ENCODE data around the gene BRWD1.

The BRWD1 gene

DNA sequence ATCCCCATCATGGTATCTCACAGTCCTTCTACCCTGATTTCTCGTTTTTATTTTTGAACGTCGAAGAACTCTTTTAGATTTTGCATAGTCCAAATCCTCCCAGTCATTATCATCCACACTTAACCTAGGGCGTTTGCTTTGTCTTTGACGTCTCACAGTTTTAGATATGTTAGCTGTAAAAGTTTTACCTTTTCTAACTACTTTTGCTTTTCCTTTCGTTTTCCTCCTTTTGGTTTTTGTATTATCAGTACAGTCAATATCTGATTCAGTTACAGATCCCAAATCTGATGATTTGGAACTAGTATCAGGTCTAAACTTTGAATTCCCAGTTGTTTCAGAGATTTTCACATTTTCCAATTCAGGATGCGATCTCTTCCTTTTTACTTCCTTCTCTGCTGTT, 117.1 kb downstream of the BRWD1 start:
- DNase-seq: no peak

DNA sequence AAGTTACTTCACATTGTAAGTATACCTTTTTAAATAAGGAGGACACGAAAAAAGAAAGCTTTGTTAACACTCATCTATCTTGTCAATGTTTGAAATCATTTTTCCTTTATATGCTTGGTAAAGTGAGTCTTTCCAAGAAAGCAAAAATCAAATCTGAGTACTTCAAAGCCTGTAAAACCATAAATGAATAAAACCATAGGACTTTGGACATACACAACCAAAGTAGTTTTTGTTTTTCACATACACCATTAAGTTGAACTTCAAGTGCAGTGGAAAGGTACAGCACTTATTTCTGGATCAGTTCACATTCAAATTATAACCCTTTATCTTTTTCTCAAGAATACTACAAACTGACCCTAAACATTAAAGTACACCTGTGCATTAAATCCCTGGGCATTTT, 120.1 kb downstream of the BRWD1 start:
- no peak for DNase-seq

DNA sequence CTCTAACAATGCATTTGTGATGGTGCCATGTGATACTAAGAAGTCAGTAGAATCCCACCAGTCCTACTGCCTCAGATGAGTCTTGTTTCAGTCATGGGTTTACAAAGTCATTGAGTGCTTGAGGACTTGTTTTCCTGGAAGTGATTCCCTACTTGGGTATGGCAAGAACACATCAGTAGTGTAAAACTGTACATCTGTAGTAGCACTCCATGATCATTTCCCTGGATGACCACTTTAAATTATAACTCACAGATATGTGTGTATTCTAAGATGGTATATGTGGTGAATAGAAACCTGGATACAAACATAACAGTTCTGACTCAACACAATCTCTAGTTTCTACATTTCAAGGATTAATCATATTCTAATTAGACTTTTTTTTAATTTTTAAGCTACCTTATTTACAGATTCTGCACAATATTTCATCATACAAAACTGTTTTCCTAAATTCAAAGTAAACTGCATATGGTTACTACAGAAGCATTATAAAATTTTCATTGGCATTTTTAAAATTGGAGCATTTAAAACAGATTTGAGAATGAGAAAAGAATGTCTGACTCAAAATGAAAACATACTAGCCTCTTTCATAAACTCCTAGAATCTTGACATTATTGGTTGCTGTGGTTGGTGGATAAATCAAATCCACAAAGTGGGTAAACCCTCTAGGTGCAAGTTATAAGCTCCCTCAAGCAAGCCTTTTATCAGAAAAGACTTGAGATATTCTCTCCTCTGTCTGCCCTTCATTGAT, 123.4 kb downstream of the BRWD1 start:
- no peak for DNase-seq

DNA sequence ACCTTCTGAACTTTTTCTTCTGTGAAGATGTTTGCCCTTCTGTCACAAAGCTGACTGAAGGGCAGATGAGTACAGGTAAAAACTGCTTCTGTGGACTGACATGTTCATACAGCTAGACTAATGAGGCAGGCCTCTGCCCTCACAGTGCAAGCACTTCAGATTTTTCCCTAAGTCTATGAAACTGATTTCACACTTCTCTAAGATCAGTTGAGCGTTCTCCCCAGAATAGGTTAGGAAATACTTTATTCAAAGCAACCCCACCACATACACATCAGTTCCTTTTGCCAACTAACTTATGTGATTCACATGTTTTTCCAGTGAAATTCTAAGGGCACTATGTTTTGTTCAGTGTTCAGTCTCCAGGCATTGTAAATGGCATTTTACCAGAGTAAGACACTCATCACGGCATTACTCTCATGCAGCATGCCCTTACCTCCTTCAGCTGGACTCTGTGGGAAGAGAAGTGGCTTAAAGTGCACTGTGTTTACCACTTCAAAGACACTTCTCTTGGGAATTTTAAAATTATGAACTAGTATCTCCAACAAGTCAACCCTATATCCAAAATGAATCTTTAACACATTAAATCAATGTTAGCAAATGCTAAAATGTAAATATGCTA, 124.8 kb downstream of the BRWD1 start:
- no peak for DNase-seq

DNA sequence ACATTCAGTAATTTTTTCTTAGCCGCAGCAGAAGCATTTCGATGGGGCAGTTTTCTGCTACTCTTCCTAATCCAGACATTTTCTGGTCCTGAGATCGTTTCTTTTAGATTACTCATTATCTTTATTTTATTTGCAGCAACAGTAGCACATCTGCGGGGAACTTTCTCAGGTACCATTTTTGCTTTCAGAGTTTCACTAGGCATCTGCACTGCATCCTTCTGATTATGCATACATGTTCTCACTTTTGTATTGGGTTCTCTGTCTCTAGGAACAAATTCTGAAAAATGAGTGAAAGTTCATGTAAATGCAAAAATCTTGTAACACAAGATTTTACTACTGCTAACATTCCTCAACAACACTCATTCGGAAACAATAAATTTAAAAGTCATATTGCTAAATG, 126.3 kb downstream of the BRWD1 start:
- DNase-seq: no peak

DNA sequence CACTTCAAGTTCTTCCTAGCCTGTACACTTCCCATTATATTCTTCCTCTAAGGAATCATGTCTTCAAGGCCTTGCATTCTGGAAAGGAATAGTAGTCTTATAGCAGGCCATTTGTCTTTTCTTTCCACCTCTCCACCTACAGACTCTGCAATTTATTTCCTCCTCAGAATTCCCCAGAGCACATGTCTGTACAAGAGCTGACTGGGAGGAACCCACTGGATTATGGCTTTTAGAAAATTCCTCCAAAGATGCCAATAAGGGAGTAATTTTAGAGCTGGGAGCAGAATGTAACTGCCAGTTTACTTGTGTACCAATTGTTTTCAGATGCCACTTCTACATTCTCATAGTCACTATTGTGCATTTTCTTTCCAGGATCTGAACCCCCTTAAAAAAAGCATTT, 126.8 kb downstream of the BRWD1 start:
- DNase-seq: no peak

DNA sequence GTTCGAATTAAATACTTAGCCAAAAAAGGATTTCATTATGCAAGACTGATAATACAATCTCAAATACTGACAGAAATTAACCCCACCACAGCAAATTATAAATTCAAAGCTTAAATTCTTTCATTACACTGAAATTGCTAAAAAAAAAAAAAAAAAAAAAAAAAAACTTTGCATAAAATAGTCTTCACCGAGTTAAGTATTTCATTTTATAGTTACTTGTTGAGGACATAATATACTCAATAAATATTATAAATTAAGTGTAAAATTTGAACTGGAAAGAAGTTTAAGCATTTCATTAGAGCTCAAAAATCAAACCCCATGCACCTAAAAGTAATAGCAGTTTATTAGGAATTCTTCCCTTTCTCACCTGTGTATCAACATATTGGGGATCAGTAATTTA, 128.3 kb downstream of the BRWD1 start:
- no peak for DNase-seq

DNA sequence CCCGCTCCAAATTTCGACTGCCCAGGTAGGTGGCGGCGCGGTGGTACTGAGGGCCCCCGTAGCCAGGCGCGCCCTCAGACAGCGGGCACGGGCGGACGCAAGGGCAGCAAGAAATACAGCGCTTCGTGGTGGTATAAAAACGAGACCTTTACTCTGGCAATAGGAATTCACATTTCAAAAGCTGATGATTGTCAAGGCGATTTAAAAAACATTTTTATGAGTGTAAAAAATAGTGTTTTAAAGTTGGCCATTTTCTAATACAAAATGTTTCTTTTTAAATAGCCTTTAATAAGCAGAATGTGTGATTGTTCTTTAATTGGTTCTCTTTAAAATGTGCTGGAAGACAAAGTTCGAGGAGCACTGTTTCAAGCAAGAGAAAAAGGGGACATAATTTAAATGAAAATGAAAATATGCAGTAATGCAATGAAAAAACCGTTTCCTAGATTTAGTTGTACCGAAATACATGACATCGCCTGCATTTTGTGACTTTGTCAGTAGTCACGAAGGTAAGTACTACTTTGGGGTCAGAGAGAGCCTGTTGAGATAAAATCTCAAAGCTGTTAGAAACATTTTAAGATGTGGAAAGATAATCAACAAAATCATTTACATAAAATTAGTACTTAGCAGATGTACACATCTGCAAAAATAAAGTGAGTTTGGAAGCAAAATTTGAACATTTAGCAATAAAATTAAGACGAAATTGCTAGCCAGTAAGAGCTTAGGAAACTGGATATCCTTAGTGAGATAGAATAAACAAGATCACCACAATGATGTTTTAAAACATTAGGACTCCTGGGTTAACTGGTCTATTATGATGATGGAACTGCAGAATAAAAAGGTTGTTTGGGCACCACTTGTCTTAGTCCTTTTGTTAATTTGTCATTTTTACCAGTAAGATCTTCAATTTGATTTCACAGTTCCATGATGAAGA, 129.1 kb downstream of the BRWD1 start:
- no peak for DNase-seq

DNA sequence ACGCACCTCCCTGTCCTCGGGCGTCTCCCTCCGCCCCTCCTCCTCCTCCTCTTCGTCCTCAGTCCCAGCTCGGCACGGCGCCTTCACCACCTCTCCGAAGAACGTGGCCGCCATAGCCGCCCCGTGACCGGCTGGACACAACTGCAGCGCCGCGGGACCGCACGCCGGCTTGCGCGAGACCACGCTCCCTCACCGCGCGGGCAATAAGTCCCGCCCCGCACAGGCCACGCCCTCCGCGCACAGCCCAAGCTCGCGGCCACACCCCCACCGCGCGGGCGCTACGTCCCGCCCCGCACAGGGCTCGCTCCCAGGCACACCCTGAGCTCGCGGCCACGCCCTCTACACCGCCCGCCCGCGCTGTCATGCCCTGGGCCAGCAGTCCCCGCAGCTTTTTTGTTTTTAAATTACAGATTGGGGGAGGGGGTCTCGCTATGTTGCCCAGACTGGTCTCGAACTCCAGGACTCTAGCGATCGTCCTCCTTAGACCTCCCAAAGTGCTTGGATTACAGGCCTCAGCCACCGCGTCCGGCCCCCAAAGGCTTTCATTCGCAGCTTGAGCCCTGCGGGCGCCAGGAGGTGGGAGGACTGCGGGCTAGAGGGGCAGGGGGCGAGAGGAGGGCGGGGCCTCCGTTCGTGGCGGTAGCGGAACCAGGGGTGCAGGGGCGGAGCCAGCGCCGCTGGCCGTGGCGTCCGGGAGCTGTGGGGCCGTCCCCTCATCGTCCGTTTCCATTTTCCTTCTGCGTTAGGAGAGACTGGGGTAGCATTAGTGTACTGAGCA, 130.0 kb downstream of the BRWD1 start, which contains the start of gene PSMG1:
Gene PSMG1 (minus strand): TSS at position 180 of the 778 bp plus-strand sequence. CDS start 66 bp downstream, at position 114.
- DNase-seq: peak; percentile 96

DNA sequence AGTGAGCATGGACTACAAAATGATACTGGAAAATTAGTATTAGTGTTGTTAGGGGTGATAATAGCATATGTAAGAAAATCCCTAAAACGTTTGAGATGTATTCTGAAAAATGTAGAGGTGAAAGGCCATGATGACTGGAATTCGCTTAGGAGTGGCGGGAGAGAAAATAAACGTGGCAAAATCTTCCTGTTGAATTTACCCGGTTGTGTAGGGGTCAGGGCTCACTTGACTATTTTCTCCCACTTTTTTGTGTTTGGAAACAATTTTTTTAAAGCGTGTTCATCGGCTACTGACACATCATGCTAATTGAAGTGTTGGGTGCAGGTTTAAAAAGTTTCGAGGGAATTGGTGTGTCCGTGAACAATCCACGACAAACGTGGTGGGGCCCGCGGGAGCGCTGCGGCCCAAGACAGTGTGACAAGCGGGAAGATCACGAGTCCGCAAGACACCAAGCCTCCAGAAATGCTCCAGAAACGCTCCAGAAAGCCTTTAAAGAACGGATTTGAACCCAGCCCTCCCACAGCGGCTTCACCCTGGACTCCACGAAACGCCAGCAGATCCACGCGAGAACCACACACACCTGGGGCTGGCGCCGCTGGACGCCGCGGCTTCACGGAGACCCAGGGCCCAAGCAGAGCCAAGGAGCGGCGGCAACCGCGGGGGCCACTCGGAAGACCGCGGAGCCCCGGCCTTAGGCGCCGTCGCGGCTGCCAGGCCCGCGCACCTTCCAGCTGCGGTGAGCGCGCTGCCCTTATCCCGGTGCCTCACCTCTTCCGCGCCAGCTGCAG, 130.8 kb downstream of the BRWD1 start:
- DNase-seq: peak; percentile 48

DNA sequence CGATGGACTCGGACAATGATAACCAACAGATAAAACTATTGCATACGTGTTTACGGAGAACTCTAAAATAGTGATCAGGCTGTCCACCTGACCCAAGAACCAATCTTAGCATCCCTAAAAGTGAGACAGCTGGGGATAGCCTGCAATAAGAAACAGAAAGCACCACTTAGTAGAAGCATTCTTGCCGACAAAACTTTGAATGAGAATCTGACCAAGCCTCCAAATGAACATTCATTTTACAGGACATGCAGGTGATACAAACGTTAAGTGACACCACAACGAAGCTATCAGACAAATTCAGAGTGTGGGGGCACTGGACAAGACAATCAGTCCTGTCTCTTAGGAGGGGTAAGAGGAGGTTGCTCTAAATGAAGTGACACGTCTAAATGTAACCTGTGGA, 131.4 kb downstream of the BRWD1 start:
- no peak for DNase-seq

DNA sequence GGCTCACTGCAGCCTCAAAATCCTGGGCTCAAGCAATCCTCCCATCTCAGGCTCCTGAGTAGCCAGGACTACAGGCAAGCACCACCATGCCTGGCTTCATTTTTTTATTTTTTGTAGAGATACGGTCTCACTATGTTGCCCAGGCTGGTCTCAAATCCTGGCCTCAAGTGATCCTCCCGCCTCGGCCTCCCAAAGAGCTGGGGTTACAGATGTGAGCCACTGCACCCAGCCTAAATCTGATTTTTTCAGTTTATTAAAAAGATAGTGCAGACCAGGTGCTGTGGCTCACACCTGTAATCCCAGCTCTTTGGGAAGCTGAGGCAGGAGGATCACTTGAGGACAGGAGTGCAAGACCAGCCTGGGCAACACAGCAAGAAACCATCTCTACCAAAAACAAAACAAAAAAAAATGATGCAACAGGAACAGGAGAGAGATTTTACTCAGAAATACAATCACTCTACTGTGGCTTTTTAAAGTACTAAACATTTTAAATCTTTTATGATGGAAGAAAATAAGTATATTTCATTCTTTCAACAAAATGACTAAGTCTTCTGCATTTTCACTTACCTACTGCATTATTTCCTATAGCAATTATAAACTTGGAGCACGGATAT, 132.1 kb downstream of the BRWD1 start:
- DNase-seq: no peak

DNA sequence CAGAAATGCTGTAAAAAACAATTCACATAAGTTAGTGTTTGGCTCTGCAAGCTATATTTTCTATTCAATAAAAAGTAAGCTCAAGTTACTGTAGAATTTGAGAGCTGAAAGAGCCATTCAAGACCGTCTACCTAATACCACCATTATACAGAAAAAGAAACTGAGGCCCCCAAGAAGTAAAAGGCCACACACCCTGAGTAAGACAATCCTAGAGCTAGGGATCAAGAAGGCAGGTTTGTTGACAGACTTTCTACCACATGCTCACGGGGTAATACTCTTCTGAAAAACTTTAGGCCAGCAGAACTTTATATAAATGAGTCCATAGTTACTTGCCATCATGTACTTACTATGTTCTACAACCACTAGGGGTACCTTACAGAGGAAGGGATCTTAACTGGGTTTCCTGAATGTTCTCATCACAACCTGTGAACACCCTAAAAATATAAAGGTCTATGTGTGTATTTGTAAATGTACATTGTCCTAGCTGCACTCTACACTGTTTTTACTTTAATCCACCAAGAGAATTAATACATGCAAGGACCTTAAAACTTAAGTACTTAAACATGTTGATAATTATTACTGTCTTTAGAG, 132.9 kb downstream of the BRWD1 start:
- no peak for DNase-seq

DNA sequence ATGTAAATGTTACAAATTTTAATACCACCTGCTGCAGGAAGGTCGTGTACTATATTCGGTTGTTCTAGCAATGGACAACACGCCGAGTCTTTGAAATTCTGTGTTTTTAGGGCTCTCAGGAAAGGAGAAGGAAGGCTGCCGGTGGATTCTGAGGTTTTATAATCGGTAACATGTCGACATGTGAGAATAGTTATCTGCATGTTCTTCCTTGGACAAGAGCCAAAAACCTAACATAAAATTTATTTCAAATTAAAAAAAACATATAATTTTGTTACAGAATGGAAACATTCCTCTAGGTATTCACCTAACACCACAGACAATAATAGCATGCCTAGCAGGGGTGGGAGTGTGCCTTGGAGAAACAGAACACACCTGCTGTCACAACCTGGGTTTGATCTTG, 135.0 kb downstream of the BRWD1 start:
- DNase-seq: no peak

DNA sequence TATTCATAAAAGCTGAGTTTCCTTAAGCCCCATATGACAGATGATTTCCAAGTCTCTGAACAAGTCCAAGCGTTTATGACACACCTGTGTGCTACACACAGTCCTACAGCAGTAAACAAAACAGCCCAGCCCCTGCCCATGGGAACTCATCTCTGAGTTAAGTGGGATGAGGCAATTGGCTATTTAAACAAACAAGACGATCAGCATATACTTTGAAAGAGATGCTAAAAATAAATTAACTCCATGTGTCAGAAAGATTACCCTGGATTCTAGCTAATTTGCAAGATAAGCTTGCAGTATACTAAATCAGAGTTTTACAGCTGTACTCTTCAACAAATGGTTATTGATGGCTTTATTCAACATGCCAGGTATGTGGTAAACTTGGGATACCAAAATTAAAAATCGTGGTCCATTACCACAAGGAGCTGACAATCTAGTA, 137.1 kb downstream of the BRWD1 start:
- DNase-seq: no peak

DNA sequence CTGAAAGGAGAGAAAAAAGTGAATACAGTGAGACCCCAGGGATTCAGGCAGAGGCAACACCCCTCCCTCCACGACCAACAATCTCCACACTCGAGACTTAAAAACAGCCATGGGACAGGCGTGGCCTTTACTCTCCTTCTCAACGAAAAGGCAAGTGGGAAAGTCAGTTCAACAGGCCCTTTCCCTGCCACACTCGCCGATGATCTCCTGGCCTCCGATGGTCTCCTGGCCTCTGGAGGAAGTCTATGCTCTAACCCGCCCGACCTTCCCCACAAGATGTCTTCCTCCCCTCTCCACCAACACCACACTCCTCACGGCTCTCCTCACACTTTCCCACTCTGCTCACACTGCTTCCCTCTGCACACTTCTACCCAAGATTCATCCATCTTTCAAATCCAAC, 137.8 kb downstream of the BRWD1 start:
- DNase-seq: no peak

DNA sequence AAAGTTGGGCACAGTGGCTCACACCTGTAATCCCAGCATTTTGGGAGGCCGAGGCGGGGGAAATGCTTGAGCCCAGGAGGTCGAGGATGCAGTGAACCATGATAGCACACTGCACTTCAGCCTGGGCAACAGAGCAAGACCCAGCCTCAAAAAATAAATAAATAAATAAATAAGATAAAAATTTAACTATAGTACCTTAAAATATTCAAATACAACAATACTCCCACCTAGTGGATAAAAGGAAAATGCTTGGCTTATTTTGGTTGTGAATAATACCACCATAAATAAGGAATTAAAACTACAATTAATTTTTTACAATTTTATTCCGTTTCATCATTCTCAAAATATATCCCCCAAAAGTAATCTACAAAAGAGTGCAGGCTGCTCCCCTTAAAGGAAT, 138.3 kb downstream of the BRWD1 start:
- no peak for DNase-seq

DNA sequence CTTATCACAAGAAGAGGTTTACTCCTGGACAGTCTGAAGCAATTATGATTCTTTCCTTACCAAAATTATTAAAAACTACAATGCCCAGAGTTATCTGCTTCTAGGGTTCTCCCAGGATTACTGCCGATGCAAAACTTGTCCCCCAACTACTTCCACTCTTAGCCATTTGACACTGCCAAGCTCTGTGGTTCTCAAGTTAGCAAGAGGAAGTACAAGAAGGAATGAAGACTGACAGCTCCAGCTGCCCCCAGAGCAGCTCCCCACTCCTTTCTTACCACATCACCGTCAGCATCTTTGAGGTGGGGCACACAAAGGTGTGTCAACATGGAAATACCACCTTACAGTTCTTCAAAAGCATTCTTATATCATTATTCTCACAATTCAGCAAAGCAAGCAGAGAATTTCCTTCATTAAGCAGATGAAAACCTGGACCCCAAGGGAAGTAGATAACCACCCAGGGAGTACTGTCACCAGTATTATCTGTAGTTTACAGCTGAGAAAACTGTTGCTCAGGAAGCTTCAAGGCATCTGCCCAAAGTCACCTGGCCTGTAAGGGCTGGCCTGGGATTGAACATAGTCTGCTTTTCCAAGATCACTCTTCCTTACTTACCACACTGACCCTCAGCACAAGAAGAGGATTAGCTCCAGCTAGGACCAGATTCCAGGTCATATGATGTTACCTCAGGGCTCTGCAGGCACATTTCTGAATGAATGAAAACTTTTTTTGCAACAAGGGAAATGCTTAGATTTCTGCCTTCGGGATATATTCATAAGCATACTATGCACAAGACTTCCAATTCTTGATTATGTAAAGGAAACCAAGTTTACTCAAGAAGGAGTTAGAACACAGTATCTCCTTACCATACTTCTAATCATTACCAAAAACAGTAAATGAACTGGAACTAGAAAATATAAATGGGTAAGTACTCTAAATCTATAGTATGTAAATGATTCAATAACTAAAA, 139.4 kb downstream of the BRWD1 start:
- DNase-seq: no peak

DNA sequence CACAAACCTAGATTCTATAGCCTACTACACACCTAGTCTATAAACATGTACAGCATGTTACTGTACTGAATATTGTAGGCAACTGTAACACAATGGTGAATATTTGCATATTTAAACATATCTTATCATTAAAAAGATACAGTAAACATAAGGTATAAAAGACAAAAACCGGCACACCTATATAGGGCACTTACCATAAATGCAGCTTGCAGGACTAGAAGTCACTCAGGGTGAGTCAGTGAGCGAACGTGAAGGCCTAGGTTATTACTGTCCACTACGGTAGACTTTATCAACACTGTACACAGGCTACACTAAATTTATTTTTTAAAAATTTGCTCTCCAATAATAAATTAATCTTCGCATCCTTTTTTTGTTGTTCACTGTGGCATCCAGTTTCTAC, 143.5 kb downstream of the BRWD1 start:
- DNase-seq: no peak

DNA sequence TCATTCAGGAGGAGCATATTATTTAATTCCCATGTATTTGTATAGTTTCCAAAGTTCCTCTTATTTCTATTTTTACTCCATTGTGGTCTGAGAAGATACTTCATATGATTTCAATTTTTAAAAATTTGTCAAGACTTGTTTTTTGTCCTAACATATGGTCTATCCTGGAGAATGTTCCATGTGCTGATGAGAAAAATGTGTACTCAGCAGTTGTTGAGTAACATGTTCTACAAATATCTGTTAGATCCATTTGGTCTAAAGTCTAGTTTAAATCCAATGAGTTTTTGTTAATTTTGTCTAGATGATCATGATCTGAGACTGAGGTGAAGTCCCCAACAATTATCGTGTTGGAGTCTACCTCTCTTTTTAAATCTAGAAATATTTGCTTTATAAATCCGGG, 144.6 kb downstream of the BRWD1 start:
- DNase-seq: no peak

Data from stimulated activated CD8-positive, alpha-beta memory T cell treated with anti-CD3 and anti-CD28 coated beads, Interleukin-4, amount 100 ng/mL, for 48 hours (primary cell).